ENCODE data around the gene ACSL3. TPM values are rescaled to one million over a fixed set of nuclear protein-coding genes. Genes with fewer than 3 reads are reported as not detected.

The ACSL3 gene
- total RNA-seq, 1 donor from 2014 or later = 41.2 TPM

- intact Hi-C loops (cut with micrococcal nuclease) = no loop called here
- TF ChIP-seq CTCF (IDR thresholded peaks at IDR 0.05) = no peak
- Mint-ChIP-seq H3K36me3 (ENCODE audit: low read depth) (no peaks in the 10 kb centered on the region), H3K27ac (no peak overlapping the region), H3K27me3 (no peaks in the 10 kb centered on the region), H3K4me3 (no peak overlapping the region), H3K9me3 (no peaks in the 10 kb centered on the region), H3K4me1 (peaks cover 34% of the 10 kb centered on the region)
- ChIA-PET CTCF (no interaction called here), POLR2A (no interaction called here)
- DNase-seq (no peak), ATAC-seq (ENCODE audit: low read depth) (no peak)
These were observed 18.7 kb downstream of the ACSL3 start for GRCh38 chr2:222879604-222879933.

GRCh38 chr2:222882484-222882928 is 21.7 kb downstream of the ACSL3 start:
- Mint-ChIP-seq H3K27ac (no peak overlapping the region), H3K4me3 (no peak overlapping the region), H3K9me3 (no peaks in the 10 kb centered on the region), H3K4me1 (peaks cover 18% of the 10 kb centered on the region), H3K27me3 (no peaks in the 10 kb centered on the region), H3K36me3 (ENCODE audit: low read depth) (no peaks in the 10 kb centered on the region)
- intact Hi-C loops (cut with micrococcal nuclease) = no loop called here
- ATAC-seq (ENCODE audit: low read depth) = no peak
- ChIA-PET CTCF (no interaction called here), POLR2A (no interaction called here)
- no peak for TF ChIP-seq CTCF (IDR thresholded peaks at IDR 0.05)
- no peak for DNase-seq

- H3K27ac Mint-ChIP-seq = no peak overlapping the region
- ChIA-PET POLR2A (no interaction called here), CTCF (no interaction called here)
- TF ChIP-seq CTCF (IDR thresholded peaks at IDR 0.05) = no peak
- no peak overlapping the region for H3K4me3 Mint-ChIP-seq
- H3K27me3 Mint-ChIP-seq = no peaks in the 10 kb centered on the region
- DNase-seq = no peak
- intact Hi-C loops (cut with micrococcal nuclease) = no loop called here
- peaks cover 17% of the 10 kb centered on the region for H3K4me1 Mint-ChIP-seq
- ATAC-seq (ENCODE audit: low read depth) = no peak
- H3K36me3 Mint-ChIP-seq (ENCODE audit: low read depth) = peaks cover 3% of the 10 kb centered on the region
- H3K9me3 Mint-ChIP-seq = no peaks in the 10 kb centered on the region
These were observed 22.6 kb downstream of the ACSL3 start for GRCh38 chr2:222883420-222883819.

GRCh38 chr2:222884114-222884771 is 23.4 kb downstream of the ACSL3 start:
- Mint-ChIP-seq H3K9me3 (no peaks in the 10 kb centered on the region), H3K27ac (no peak overlapping the region), H3K27me3 (no peaks in the 10 kb centered on the region), H3K4me3 (no peak overlapping the region), H3K4me1 (peaks cover 12% of the 10 kb centered on the region), H3K36me3 (ENCODE audit: low read depth) (peaks cover 3% of the 10 kb centered on the region)
- POLR2A ChIA-PET = no interaction called here
- no peak for DNase-seq
- intact Hi-C loops (cut with micrococcal nuclease) = no loop called here
- CTCF ChIA-PET = no interaction called here
- no peak for ATAC-seq (ENCODE audit: low read depth)
- no peak for TF ChIP-seq CTCF (IDR thresholded peaks at IDR 0.05)

- intact Hi-C loops (cut with micrococcal nuclease) = no loop called here
- peaks cover 9% of the 10 kb centered on the region for H3K36me3 Mint-ChIP-seq (ENCODE audit: low read depth)
- H3K4me3 Mint-ChIP-seq = no peak overlapping the region
- TF ChIP-seq CTCF (IDR thresholded peaks at IDR 0.05) = no peak
- ATAC-seq (ENCODE audit: low read depth) (no peak), DNase-seq (no peak)
- peaks cover 5% of the 10 kb centered on the region for H3K4me1 Mint-ChIP-seq
- no peaks in the 10 kb centered on the region for H3K27me3 Mint-ChIP-seq
- no peaks in the 10 kb centered on the region for H3K9me3 Mint-ChIP-seq
- POLR2A ChIA-PET = no interaction called here
- no peak overlapping the region for H3K27ac Mint-ChIP-seq
- CTCF ChIA-PET = no interaction called here
These were observed 24.1 kb downstream of the ACSL3 start for GRCh38 chr2:222884805-222885424.
